ENCODE measurements around the gene PTGR2. TPM values are rescaled to one million over a fixed set of nuclear protein-coding genes. Genes with fewer than 3 reads are reported as not detected.
A peak's percentile ranks its signal among the peaks of the same experiment; 100 is the strongest.

Gene PTGR2
- total RNA-seq, 1 donor from 2014 or later: 5.8 TPM

- Mint-ChIP-seq H3K4me1 (ENCODE audit: low read depth, unreplicated experiment) (peaks cover 22% of the 10 kb centered on the region), H3K4me3 (ENCODE audit: unreplicated experiment) (peak within 1 kb of the TSS; percentile 95), H3K36me3 (ENCODE audit: low read depth, unreplicated experiment) (no peaks in the 10 kb centered on the region), H3K9me3 (ENCODE audit: unreplicated experiment) (no peaks in the 10 kb centered on the region), H3K27ac (ENCODE audit: unreplicated experiment) (peak within 1 kb of the TSS; percentile 97), H3K27me3 (ENCODE audit: low read depth, unreplicated experiment) (no peaks in the 10 kb centered on the region)
- no peaks in the 10 kb centered on the region for H3K27me3 ChIP-seq (ENCODE audit: insufficient read depth, low read length)
- H3K4me3 ChIP-seq (ENCODE audit: insufficient read depth, low read depth, low read length): peak within 1 kb of the TSS; percentile 72
- peak; percentile 96 for DNase-seq (ENCODE audit: low read depth)
- H2AFZ ChIP-seq (ENCODE audit: low read depth, low read length): peak within 1 kb of the TSS; percentile 78
- peaks cover 13% of the 10 kb centered on the region for H3K4me1 ChIP-seq (ENCODE audit: insufficient read depth, low read length)
- peak within 1 kb of the TSS; percentile 91 for H3K27ac ChIP-seq (ENCODE audit: low read depth, low read length)
- no peaks in the 10 kb centered on the region for H3K9me3 ChIP-seq (ENCODE audit: insufficient read depth, low read depth, low read length)
- TF ChIP-seq, protein P1, sequence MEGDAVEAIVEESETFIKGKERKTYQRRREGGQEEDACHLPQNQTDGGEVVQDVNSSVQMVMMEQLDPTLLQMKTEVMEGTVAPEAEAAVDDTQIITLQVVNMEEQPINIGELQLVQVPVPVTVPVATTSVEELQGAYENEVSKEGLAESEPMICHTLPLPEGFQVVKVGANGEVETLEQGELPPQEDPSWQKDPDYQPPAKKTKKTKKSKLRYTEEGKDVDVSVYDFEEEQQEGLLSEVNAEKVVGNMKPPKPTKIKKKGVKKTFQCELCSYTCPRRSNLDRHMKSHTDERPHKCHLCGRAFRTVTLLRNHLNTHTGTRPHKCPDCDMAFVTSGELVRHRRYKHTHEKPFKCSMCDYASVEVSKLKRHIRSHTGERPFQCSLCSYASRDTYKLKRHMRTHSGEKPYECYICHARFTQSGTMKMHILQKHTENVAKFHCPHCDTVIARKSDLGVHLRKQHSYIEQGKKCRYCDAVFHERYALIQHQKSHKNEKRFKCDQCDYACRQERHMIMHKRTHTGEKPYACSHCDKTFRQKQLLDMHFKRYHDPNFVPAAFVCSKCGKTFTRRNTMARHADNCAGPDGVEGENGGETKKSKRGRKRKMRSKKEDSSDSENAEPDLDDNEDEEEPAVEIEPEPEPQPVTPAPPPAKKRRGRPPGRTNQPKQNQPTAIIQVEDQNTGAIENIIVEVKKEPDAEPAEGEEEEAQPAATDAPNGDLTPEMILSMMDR (IDR thresholded peaks at IDR 0.05; ENCODE audit: insufficient read depth, low read depth, low read length): no peak
- TF ChIP-seq EZH2 (IDR thresholded peaks at IDR 0.05; ENCODE audit: insufficient read depth, low read length): no peak
- no peak for FAIRE-seq
- H3K79me2 ChIP-seq (ENCODE audit: insufficient read depth, low read length): peaks cover 66% of the 10 kb centered on the region
- H4K20me1 ChIP-seq (ENCODE audit: insufficient read depth, low read length): peaks cover 35% of the 10 kb centered on the region
- H3K36me3 ChIP-seq (ENCODE audit: insufficient read depth, low read length): no peaks in the 10 kb centered on the region
- peak within 1 kb of the TSS; percentile 80 for H3K4me2 ChIP-seq (ENCODE audit: low read length)
- peak within 1 kb of the TSS; percentile 96 for H3K9ac ChIP-seq (ENCODE audit: low read length)
Observed at GRCh38 chr14:73886449-73887317, 35.1 kb downstream of the PTGR2 start, which contains the start of gene ZNF410. ZNF410 (plus strand) TSS chr14:73886859; CDS start chr14:73892176, 5,317 bp downstream.

GRCh38 chr14:73887318-73887616 is 35.6 kb downstream of the PTGR2 start:
- Histone ChIP-seq H3K9me3 (ENCODE audit: insufficient read depth, low read depth, low read length) (no peaks in the 10 kb centered on the region), H3K36me3 (ENCODE audit: insufficient read depth, low read length) (peaks cover 3% of the 10 kb centered on the region), H3K4me3 (ENCODE audit: insufficient read depth, low read depth, low read length) (peak overlapping the region; percentile 72), H3K4me1 (ENCODE audit: insufficient read depth, low read length) (peaks cover 13% of the 10 kb centered on the region), H3K27ac (ENCODE audit: low read depth, low read length) (peak overlapping the region; percentile 91), H2AFZ (ENCODE audit: low read depth, low read length) (peak overlapping the region; percentile 78), H3K79me2 (ENCODE audit: insufficient read depth, low read length) (peaks cover 71% of the 10 kb centered on the region), H3K27me3 (ENCODE audit: insufficient read depth, low read length) (no peaks in the 10 kb centered on the region), H3K4me2 (ENCODE audit: low read length) (peak overlapping the region; percentile 80), H3K9ac (ENCODE audit: low read length) (peak overlapping the region; percentile 96), H4K20me1 (ENCODE audit: insufficient read depth, low read length) (peaks cover 39% of the 10 kb centered on the region)
- Mint-ChIP-seq H3K27ac (ENCODE audit: unreplicated experiment) (peak overlapping the region; percentile 54), H3K27me3 (ENCODE audit: low read depth, unreplicated experiment) (no peaks in the 10 kb centered on the region), H3K4me3 (ENCODE audit: unreplicated experiment) (peak overlapping the region; percentile 95), H3K9me3 (ENCODE audit: unreplicated experiment) (no peaks in the 10 kb centered on the region), H3K36me3 (ENCODE audit: low read depth, unreplicated experiment) (no peaks in the 10 kb centered on the region), H3K4me1 (ENCODE audit: low read depth, unreplicated experiment) (peaks cover 22% of the 10 kb centered on the region)
- no peak for FAIRE-seq
- TF ChIP-seq, protein P1 (IDR thresholded peaks at IDR 0.05; ENCODE audit: insufficient read depth, low read depth, low read length): no peak
- no peak for TF ChIP-seq EZH2 (IDR thresholded peaks at IDR 0.05; ENCODE audit: insufficient read depth, low read length)
- no peak for DNase-seq (ENCODE audit: low read depth)
